NOMO-1 treated with DMSO at 0.1 percent for 48 hours (cell line): ENCODE results near the gene C19orf44.
"Not testable (repeated sequence)": the region's sequence is repeated elsewhere in the genome, so short reads cannot be mapped to it uniquely, and the experiment has no call there.

ENCODE experiments used
- DNase-seq: peaks from one replicate; lab custom pipeline; 2025; ENCODE audit not compliant: unreplicated experiment; lab: John Stamatoyannopoulos, UW

Gene C19orf44

DNA sequence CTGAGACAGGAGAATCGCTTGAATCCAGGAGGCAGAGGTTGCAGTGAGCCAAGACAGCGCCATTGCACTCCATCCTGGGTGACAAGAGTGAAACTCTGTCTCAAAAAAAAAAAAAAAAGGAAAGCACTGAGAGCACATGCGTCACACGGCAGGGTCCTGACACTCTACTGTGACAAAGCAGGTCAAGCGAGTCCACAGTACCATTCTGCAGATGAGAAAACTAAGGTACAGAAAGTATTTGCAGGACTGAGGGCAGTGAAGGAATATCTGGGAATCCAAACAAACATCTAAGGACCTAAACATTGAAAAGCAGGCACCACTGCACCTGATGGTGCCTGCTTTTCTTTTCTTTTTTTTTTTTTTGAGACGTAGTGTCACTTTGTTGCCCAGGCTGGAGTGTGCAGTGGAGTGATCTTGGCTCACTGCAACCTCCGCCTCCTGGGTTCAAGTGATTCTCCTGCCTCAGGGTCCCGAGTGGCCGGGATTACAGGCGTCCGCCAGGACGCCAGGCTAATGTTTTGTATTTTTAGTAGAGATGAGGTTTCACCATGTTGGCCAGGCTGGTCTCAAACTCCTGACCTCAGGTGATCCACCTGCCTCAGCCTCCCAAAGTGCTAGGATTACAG is 29.3 kb upstream of the C19orf44 start:
- not testable (repeated sequence) for DNase-seq

DNA sequence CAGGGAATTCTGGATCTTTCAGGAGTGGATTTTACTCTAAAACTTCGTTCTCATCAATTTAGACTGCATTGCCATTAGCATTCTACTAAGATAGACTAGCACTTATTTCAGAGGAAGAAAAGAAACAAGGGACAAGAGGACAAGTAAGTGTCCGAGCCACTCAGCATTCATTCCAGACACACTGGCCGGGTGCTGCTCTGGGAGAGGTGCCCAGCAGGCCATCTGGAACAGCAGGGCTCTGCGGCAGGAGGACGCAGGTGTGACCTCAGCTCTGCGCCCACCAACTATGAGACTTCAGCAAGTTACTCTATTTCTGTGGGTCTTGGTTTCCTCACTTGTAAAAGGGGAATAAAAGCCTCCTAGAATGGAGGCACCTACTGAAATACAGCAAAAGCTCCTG is 28.6 kb upstream of the C19orf44 start:
- no peak for DNase-seq

DNA sequence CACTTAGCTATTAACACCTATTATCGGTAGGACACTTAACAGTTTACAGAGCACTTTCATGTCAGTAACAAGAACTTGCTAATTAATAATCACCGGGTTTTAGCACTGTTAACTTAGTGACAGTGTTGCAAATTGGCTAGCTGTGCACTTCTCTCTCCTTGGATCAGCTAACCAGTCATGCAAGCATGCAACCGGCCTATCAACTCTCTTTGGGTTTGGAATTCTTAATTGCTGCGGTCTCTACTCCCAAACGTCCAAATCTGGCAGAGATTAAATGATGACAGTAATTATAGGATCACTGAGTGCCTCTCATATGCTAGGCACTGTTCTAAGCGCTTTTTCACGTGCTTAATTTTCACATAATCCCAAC is 25.7 kb upstream of the C19orf44 start:
- no peak for DNase-seq

DNA sequence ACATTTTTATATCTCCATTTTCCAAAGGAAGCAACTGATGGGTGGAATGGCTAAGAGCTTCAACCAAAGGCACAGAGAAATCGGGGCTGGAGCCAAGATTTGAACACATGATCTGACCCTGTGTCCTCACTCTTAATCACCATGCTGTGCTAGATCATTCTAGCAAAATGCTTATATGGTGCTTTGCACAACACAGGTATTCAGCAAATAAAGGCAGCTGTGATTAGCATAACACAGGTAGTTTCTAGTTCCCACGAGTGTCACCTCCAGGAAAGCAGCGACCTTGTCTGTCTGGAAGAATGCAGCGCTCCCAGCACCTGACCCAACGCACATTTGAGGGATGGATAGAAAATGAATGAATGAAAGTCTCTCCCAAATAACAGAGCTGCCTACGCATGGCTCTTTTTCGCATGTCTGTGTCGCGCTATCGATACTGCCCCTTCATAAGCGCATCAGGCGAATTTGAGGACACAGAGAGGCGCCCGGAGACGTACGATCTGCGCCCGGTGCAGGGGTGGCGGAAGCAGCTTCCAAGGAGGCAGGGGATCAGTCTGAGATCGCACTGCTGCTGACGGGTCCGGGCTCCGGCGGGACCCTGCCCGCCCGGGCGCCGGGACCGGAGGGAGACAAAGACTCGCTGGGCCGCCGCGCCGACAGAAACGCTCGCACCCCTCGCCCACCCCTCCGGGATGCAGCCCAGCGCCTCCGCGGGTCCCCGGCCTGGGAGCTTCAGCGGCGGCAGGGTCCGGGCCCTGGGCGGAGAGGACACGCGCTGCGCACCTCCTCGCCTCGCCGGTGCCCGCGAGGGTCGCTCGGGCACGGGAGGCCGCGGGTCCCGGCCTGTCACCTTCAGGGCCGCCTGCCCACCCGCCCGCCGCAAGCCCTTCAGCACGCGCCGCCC is 25.0 kb upstream of the C19orf44 start:
- no peak for DNase-seq

DNA sequence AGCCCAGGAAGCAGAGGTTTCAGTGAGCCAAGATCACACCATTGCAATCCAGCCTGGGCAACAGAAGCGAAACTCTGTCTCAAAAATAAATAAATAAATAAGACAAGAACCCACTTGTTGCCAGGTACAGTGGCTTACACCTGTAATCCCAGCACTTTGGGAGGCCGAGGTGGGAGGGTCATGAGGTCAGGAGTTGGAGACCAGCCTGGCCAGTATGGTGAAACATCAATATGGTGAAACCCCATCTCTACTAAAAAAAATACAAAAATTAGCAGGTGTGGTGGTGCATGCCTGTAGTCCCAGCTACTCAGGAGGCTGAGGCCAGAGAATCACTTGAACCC is 23.7 kb upstream of the C19orf44 start:
- DNase-seq: not testable (repeated sequence)

DNA sequence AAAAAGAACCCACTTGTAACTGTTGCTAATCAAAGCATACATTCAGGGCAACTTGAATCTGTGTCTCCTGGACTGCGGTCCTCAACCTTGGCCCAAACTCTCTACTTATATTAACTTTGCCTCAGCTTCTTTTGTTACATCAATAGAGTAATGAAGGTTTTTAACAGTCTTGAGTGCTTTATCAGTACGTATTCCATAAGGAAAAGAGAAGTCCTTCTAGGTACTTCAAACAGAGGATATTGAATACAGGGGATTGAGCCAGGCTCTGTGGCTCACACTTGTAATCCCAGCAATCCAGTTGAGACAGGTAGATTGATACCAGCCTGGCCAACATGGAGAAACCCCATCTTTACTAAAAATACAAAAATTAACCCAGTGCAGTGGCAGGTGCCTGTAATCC is 23.2 kb upstream of the C19orf44 start:
- DNase-seq: no peak

DNA sequence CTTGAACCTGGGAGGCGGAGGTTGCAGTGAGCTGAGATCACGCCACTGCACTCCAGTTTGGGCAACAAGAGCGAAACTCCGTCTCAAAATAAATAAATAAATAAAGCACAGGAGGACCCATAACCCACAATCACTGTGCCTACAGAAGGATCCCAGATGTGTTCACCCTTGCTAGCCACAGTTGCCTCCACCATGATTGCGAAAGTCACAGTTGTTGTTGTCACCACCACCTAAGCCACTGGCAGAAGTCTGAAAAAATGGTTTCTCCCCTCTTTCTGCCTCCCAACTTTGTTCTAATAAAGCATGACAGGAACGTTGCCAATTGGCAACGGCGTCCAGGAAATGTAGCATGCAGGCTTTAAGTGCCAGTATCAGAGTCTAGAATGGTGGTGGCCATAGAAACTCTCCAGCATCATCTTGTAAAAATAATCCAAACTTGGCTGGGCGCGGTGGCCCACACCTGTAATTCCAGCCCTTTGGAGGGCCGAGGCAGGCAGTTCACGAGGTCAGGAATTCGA is 22.3 kb upstream of the C19orf44 start:
- DNase-seq: no peak

DNA sequence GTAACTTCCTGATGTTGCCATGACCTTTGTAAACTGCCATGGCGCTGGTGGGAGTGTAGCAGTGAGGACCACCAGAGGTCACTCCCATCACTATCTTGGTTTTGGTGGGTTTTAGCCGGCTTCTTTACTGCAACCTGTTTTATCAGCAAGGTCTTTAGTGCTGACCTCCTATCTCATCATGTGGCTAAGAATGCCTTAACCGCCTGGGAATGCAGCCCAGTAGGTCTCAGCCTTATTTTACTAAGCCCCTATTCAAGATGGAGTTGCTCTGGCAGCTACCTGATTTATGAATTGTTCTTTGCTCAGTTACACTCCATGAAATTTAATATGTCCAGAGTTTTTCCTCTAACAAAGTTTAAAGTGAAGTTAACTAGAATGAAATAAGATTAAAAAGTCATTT is 19.8 kb upstream of the C19orf44 start:
- DNase-seq: no peak

DNA sequence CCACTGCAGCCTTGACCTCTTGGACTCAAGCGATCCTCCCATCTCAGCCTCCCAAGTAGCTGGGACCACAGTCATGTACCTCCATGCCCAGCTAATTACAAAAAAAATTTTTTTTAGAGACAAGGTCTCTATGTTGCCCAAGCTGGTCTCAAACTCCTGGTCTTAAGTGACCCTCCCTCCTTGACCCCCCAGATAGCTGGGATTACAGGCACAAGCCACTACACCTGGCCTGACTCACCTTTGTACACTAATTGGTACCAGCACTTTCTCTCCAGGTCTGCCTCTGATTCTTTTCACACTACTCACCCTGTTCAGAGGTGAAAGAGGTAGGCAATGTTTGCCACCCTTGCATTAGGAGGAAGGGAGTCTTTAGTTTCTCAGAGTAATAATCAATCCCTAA is 18.9 kb upstream of the C19orf44 start:
- no peak for DNase-seq

DNA sequence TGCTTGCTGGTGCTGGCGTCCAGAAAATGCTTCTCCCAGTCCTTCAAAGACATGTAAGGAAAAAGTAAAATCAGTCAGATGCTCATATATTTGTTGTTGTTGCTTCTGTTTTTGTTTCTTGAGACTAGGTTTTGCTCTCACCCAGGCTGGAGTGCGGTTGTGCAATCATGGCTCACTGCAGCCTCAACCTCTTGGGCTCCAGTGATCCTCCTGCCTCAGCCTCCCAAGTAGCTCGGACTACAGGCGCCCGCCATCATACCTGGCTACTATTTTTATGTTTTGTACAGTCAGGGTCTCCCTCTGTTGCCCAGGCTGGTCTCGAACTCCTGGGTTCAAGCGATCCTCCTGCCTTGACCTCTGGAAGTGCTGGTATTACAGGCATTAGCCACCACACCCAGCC is 13.4 kb upstream of the C19orf44 start:
- DNase-seq: no peak

DNA sequence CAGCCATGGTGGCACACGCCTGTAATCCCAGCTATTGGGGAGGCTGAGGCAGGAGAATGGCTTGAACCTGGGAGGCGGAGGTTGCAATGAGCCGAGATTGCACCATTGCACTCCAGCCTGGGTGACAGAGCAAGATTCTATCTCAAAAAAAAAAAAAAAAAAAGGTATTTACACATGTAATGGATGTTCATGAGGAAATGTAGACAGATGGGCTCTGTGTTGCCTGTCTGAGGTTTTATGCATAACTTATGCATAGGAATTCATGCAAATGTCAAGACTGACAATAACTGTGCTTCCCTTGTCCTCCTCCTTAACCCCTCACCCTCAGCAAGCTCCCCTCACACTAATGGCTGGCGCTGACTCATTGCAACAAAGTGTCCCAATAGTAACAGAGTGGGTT is 9.7 kb upstream of the C19orf44 start:
- DNase-seq: not testable (repeated sequence)

DNA sequence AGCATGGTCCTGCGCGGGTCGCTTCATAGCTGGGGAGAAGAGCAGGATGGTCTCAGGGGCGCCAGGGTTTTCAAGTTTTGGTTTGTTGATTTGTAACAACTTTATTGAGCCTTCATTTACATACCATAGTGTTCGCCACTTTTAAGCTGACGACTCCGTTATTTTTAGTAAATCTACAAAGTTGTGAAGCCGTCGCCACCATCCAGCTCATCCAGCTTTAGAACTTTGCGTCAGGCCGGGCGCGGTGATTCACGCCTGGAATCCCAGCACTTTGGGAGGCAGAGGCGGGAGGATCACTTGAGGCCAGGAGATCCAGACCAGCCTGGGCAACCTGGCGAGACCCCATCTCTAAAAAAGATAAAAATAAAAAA is 404 bp downstream of the C19orf44 start:
- no peak for DNase-seq

DNA sequence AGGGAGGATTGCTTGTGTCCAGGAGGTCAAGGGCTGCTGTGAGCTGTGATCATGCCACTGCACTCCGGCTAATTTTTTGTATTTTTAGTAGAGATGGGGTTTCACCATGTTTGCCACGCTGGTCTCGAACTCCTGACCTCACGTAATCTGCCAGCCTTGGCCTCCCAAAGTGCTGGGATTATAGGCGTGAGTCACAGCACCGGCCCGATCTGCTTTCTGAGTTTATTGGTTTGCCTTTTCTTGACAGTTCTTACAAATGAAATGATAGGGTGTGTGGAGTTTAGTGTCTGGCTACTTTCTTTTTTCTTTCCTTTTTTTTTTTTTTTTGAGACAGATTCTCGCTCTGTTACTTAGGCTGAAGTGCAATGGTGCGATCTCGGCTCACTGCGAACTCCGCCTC is 848 bp downstream of the C19orf44 start:
- no peak for DNase-seq

DNA sequence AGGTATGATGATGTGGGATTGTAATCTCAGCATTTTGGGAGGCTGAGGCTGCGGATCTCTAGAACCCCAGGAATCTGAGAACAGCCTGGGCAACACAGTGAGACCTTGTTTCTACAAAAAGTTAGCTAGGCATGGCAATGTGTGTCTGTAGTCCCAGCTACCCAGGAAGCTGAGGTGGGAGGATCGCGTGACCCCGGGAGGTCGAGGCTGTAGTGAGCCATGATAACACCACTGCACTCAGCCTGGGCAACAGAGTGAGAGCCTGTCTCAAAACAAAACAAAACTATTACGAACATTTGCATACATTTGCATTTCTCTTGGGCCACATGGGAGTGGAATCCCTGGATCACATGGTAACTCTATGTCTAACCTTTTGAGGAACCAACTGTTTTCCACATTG is 1.6 kb downstream of the C19orf44 start:
- no peak for DNase-seq

DNA sequence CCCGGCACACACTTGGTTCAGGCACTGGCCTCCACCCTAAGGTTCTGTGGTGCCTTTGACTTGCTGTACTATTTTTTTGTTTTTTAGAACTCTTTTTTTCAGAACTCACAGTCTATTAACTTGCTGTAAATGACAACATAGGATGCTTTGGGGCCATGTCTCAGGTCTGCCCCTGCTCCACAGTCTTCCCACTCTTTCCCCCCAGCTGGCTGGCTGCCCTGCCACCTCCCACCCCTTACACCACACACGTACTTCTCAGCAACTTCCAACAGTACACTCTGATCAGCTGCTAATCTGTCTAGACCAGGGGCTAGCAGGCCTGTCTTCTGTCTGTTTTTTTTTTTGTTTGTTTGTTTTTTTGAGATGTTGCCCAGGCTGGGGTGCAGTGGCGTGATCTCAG is 8.1 kb downstream of the C19orf44 start:
- no peak for DNase-seq

DNA sequence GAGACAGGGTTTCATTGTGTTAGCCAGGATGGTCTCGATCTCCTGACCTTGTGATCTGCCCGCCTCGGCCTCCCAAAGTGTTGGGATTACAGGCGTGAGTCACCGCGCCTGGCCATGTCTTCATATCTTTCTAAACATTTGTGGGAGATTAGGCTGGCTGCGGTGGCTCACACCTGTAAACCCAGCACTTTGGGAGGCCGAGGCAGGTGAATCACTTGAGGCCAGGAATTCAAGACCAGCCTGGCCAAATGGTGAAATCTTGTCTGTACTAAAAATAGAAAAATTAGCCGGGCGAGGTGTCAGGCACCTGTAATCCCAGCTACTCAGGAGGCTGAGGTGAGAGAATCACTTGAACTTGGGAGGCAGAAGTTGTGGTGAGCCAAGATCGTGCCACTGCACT is 10.0 kb downstream of the C19orf44 start:
- not testable (repeated sequence) for DNase-seq

DNA sequence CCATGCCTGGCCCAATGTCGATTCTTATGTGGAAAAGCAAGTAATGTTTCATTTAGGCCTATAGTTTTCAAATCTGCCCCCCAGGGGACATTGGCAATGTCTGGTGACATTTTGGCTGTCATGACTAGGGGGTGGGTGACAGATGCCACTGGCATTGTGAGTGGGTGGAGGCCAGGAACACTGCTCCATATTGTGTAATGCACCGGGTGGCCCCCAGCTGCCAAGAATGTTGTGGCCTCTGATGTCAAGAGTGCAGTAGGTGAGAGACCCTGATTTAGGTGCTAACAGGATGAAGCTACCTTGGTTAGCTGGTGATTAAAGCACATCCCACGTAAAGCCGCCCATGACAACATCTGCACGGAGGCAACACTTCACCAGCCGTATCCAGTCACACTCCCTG is 10.8 kb downstream of the C19orf44 start:
- no peak for DNase-seq

DNA sequence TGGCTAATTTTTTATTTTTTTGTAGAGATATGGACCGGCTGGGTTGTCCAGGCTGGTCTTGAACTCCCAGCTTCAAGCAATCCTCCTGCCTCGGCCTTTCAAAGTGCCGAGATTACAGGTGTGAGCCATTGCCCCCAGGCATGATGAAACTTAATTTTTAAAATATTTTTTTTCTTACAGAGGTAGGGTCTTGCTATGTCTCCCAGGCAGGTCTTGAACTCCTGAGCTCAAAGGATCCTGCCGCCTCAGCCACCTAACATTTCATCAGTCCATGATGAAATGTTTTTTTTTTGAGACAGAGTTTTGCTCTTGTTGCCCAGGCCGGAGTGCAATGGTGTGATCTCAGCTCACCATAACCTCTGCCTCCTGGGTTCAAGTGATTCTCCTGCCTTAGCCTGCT is 12.4 kb downstream of the C19orf44 start:
- no peak for DNase-seq

DNA sequence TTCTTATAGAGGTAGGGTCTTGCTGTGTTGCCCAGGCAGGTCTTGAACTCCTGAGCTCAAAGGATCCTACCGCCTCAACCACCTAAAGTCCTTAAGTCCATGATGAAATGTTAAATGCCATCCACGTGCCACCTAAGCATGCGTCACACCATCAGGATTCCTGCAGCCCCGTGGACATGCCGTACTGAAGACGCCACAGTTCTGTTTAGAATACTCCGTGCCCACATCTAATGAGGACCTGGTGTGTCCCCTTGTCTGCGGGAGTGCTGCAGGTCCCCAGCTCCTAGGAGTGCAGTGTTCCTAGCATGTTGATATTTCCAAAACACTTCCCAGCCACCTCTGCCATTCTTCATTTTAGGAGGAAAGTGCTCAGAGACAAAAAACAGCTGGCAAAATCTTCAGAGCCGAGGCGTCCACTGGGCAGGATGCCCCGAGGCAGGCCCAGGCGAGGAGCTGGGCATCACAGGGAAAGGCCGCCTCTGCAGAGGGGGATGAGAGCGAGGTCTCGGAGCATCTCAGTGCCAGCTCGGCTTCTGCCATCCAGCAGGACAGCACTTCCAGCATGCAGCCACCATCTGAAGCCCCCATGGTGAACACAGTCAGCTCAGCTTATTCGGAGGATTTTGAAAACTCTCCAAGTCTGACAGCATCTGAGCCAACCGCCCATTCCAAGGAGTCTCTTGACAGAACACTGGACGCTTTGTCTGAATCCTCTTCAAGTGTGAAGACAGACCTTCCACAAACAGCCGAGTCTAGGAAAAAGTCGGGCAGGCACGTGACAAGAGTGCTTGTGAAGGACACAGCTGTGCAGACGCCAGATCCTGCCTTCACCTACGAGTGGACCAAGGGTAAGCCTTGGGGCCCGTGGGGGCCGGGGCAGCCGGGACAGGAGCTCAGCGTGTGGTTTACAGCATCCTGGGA is 13.2 kb downstream of the C19orf44 start:
- DNase-seq: no peak

DNA sequence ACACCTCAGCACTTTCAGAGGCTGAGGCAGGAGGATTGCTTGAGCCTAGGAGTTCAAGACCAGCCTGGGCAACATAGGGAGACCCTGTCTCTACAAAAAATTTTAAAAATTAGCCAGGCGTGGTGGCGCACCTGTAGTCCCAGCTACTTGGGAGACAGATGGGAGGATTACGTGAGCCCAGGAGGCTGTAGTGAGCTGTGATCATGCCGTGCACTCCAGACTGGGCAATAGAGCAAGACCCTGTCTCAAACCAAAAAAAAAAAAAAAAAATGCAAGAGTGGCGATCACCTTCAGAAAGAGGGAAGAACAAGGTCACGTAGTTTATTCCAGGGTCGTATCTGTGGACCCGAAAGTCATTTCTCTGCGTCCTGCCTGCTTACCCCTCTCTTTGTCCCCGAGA is 16.4 kb downstream of the C19orf44 start:
- not testable (repeated sequence) for DNase-seq

DNA sequence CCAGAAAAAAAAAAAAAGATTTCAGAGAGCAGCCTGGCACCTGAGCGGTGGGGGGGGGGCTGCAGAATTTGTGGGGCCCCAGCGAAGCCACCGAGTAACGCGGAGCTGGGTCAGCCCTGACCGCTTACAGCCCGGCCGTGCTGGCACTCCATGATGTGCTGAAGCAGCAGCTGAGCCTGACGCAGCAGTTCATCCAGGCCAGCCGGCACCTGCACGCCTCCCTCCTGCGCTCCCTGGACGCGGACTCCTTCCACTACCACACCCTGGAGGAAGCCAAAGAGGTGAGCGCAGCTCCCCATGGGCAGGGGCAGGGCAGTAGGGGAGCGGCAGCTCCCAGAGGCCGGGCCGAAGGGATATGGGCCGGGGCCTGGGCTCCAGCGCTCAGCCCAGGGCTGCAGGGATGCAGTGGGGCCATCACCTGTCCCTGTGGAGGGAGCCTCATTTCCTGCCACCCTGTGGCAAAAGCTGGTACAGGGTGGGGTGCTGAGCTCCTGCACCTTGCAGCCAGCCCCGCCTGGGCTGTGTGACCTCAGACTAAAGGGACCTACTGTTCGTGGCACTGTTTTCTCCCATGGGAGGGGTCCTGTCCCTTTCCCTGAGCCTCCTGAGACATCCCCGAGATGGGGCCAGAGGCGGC is 18.3 kb downstream of the C19orf44 start:
- no peak for DNase-seq
